Endometrial microvascular endothelial cells (primary cell): Measurements from ENCODE around the gene GRIN3B. TPM values are rescaled to one million over a fixed set of nuclear protein-coding genes. Genes with fewer than 3 reads are reported as not detected.

ENCODE experiments used
- in situ Hi-C: cut with HindIII; loops from 2 replicates; pipeline ENCODE4 v1.10.0; 2017; ENCODE audit warnings: low sequenced_read_pairs, low pct_unique_long_range_greater_than_20kb; ENCODE audit errors: inconsistent ontology term
- total RNA-seq: library from RNA; depleted of rRNA; stranded (reverse); fragments of >200 nt; gene quantifications from one replicate; pipeline ENCODE4 v1.2.3, GENCODE V29; 2015; ENCODE audit errors: inconsistent ontology term

GRIN3B gene
- total RNA-seq, 1 donor from 2014 or later: not detected

- in situ Hi-C loops: no loop called here
Measured at GRCh38 chr19:1001538-1002166, 1.4 kb downstream of the GRIN3B start.

GRCh38 chr19:1002600-1002999 is 2.4 kb downstream of the GRIN3B start:
- in situ Hi-C loops: no loop called here

- in situ Hi-C loops: no loop called here
Measured at GRCh38 chr19:1003283-1003682, 3.1 kb downstream of the GRIN3B start.

GRCh38 chr19:1004204-1004802 is 4.1 kb downstream of the GRIN3B start:
- in situ Hi-C loops: no loop called here

- in situ Hi-C loops: no loop called here
Measured at GRCh38 chr19:1004803-1005664, 4.8 kb downstream of the GRIN3B start.

- in situ Hi-C loops: no loop called here
Measured at GRCh38 chr19:1006711-1007398, 6.6 kb downstream of the GRIN3B start.

DNA sequence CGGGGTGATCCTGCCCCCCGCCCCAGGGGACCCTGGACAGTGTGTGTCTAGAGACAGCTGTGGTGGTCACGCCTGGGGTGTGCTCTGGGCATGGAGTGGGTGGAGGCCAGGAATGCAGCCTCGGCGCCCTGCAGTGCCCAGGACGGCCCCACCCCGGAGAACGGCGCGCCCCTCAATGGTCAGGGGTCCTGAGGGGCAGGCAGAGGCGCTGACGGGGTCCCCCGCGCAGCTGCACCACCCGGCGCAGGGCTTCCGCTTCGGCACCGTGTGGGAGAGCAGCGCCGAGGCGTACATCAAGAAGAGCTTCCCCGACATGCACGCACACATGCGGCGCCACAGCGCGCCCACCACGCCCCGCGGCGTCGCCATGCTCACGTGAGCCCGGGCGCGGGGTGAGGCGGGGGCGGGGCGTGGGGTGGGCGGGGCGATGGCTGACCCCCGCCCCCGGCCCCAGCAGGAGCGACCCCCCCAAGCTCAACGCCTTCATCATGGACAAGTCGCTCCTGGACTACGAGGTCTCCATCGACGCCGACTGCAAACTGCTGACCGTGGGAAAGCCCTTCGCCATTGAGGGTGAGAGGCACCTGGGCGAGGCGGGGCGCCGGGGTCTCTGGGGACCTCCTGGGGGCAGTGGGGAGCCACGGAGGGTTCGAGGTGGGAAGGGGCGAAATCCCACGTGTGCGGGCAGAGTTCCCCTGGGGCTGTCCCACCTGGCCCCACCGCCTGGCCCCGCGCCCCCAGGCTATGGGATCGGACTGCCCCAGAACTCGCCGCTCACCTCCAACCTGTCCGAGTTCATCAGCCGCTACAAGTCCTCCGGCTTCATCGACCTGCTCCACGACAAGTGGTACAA is 7.4 kb downstream of the GRIN3B start:
- in situ Hi-C loops: no loop called here

- in situ Hi-C loops: no loop called here
Measured at GRCh38 chr19:1008268-1009040, 8.2 kb downstream of the GRIN3B start.

GRCh38 chr19:1009041-1009980 is 9.1 kb downstream of the GRIN3B start:
- in situ Hi-C loops: no loop called here

GRCh38 chr19:1009981-1010538 is 9.8 kb downstream of the GRIN3B start:
- in situ Hi-C loops: no loop called here

DNA sequence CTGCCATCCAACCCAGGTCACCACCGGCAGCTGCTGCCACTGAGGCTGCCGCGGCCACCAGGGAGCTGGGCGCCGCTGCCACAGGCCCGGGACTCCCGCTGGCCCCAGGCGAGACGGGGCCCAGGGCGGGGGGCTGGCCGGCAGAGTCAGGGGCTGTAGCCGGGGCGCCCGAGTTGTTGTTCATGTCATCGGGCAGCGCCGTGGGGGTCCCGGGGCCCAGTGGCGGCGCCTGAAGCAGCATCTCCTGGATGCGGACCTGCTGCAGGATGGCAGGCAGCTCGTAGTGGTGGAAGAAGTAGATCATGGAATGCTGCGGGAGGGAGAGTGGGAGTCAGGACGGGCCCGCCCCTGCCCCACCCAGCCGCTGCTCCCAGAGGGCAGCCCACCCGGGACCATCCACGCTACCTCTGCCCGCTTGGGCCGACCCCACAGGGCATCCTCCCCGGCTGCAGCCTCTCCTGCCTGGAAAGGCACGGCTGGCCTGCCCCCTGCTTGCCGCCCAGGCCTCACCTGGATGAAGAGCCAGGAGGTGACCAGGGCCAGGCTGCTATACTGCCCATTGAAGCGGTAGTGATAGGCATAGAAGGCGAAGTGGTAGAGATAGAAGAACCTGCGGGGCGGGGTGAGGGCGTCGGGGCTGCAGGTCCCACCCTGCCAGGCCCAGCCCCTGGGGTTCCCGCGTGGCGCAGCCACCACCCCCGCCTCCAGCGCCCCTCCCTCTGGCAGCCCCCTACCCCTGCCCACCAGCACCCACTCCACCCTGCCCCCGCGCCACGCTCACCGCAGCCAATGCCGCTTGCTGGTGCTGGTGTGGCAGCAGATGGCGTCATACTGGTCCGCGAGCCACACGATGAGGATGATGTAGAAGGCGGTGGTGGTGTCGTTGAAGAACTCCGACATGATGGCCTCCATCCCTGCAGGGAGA is 10.6 kb downstream of the GRIN3B start:
- in situ Hi-C loops: no loop called here

GRCh38 chr19:1011831-1012333 is 11.7 kb downstream of the GRIN3B start:
- in situ Hi-C loops: no loop called here

DNA sequence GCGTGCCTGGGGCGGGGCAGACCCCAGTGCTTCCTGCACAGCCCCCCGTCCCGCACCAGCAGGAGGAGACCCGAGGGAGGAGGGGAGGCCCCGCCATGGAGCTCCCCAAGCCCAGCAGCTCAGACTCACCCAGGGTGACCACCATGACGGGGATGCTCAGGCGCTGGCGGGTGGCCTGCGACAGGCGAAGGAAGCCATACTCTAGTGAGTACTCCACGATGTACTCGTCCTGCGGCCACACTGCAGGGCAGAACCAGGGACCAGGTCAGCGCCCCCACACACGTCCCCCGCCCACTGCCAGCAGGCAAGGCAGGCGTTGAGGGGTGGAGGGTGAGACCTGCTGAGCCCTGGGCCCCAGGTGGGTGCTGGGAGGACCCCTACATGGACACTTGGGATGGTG is 12.1 kb downstream of the GRIN3B start:
- in situ Hi-C loops: no loop called here

- in situ Hi-C loops: no loop called here
Measured at GRCh38 chr19:1013218-1013617, 13.0 kb downstream of the GRIN3B start.
